HL-60 (cell line): ENCODE results near the gene HOXB2.

ENCODE experiments used
- DNase-seq, 2 experiments: peaks; one replicate each; pipeline ENCODE4 v3.0.0-alpha.2; 2010 to 2020; ENCODE audit warnings: low read depth in 1 of 2, low spot score in 1 of 2
- H3K27ac ChIP-seq: fragments of 250-450 bp; sonication (Bioruptor Pico); replicated peaks from 2 replicates; pipeline ENCODE4 v1.5.1; 2020; ENCODE audit warnings: mild to moderate bottlenecking, moderate library complexity
- H3K27me3 ChIP-seq: fragments of 250-450 bp; sonication (Bioruptor Pico); 2 replicates; pipeline ENCODE4 v1.5.1; 2021; ENCODE audit warnings: mild to moderate bottlenecking, moderate library complexity; ENCODE audit not compliant: insufficient read depth, poor library complexity, severe bottlenecking
- H3K4me3 ChIP-seq: replicated peaks from 2 replicates; pipeline ENCODE4 v1.5.1; 2011; ENCODE audit warnings: mild to moderate bottlenecking, control low read depth, low read length; ENCODE audit not compliant: insufficient read depth
- CTCF ChIP-seq: IDR thresholded peaks from one replicate; pipeline ENCODE4 v1.5.1; 2011; ENCODE audit warnings: low read length, control low read depth, inconsistent platforms; ENCODE audit not compliant: insufficient read depth
- GABPA ChIP-seq: IDR thresholded peaks from 2 replicates; pipeline ENCODE4 v1.6.1; 2012; ENCODE audit warnings: low read depth
- POLR2AphosphoS5 ChIP-seq: IDR thresholded peaks from 2 replicates; pipeline ENCODE4 v1.6.1; 2012; ENCODE audit warnings: low read depth
- REST ChIP-seq: IDR thresholded peaks from 2 replicates; pipeline ENCODE4 v1.6.1; 2012; ENCODE audit warnings: low read depth; ENCODE audit not compliant: insufficient replicate concordance
- SPI1 ChIP-seq: IDR thresholded peaks from 2 replicates; pipeline ENCODE4 v1.6.1; 2012; ENCODE audit warnings: low read depth, mild to moderate bottlenecking, borderline replicate concordance

The HOXB2 gene

GRCh38 chr17:48575673-48576478, 31.0 kb upstream of the HOXB2 start:
- no peak for DNase-seq
- TF ChIP-seq REST (no peak), SPI1 (no peak), POLR2AphosphoS5 (no peak), CTCF (no peak), GABPA (no peak)
- H3K4me3 ChIP-seq: no peak overlapping the region
- peaks cover 87% of the 10 kb centered on the region for H3K27me3 ChIP-seq
- H3K27ac ChIP-seq: no peak overlapping the region

- no peak for TF ChIP-seq SPI1
- no peak for TF ChIP-seq GABPA
- no peak for TF ChIP-seq REST
- no peak for TF ChIP-seq POLR2AphosphoS5
- TF ChIP-seq CTCF: no peak
- H3K27ac ChIP-seq: no peak overlapping the region
- peaks cover 87% of the 10 kb centered on the region for H3K27me3 ChIP-seq
- H3K4me3 ChIP-seq: no peak overlapping the region
- DNase-seq: no peak
These were observed 30.2 kb upstream of the HOXB2 start for GRCh38 chr17:48575066-48575582.

GRCh38 chr17:48574505-48575065, 29.7 kb upstream of the HOXB2 start:
- no peak overlapping the region for H3K27ac ChIP-seq
- no peak for DNase-seq
- H3K4me3 ChIP-seq: no peak overlapping the region
- TF ChIP-seq SPI1: no peak
- TF ChIP-seq REST: no peak
- no peak for TF ChIP-seq CTCF
- TF ChIP-seq GABPA: no peak
- TF ChIP-seq POLR2AphosphoS5: no peak
- peaks cover 87% of the 10 kb centered on the region for H3K27me3 ChIP-seq
